Activated CD4-positive, alpha-beta memory T cell treated with anti-CD3 and anti-CD28 coated beads, Interleukin-2, amount 10 ng/mL, durations not matched to agents 7 days and 5 days (primary cell): Measurements from ENCODE around the gene PTGIS. TPM values are rescaled to one million over a fixed set of nuclear protein-coding genes. Genes with fewer than 3 reads are reported as not detected.

Experiments
- CTCF ChIA-PET: fragments of 350-600 bp; sonication (Branson Sonifier 250); formaldehyde crosslinking; loops from one replicate; lab custom pipeline; 2021; ENCODE audit warnings: antibody characterized with exemption, inconsistent platforms; lab: Charles Lee
- POLR2A ChIA-PET: fragments of 350-600 bp; sonication (Branson Sonifier 250); formaldehyde crosslinking; loops from one replicate; lab custom pipeline; 2021; ENCODE audit warnings: antibody characterized with exemption; lab: Charles Lee
- DNase-seq: peaks from one replicate; pipeline ENCODE4 v3.0.0-alpha.2; 2020
- H3K27ac Mint-ChIP-seq: one replicate; pipeline ENCODE4 v1.8.0; 2021; ENCODE audit warnings: mild to moderate bottlenecking, mixed read lengths
- H3K27me3 Mint-ChIP-seq: one replicate; pipeline ENCODE4 v1.8.0; 2021; ENCODE audit warnings: mixed read lengths
- H3K36me3 Mint-ChIP-seq: one replicate; pipeline ENCODE4 v1.8.0; 2021; ENCODE audit warnings: low read depth, mixed read lengths
- H3K4me1 Mint-ChIP-seq: one replicate; pipeline ENCODE4 v1.8.0; 2021; ENCODE audit warnings: mixed read lengths
- H3K4me3 Mint-ChIP-seq: one replicate; pipeline ENCODE4 v1.8.0; 2021; ENCODE audit warnings: mild to moderate bottlenecking, mixed read lengths
- H3K9me3 Mint-ChIP-seq: one replicate; pipeline ENCODE4 v1.8.0; 2021; ENCODE audit warnings: mixed read lengths
- total RNA-seq, 2 experiments: library from RNA; stranded (reverse); gene quantifications; one replicate each; pipeline ENCODE4 v1.2.3, GENCODE V29; 2021

Gene PTGIS
- total RNA-seq, 2 experiments from 2014 or later, result 1.6 to 2.8 TPM

DNA sequence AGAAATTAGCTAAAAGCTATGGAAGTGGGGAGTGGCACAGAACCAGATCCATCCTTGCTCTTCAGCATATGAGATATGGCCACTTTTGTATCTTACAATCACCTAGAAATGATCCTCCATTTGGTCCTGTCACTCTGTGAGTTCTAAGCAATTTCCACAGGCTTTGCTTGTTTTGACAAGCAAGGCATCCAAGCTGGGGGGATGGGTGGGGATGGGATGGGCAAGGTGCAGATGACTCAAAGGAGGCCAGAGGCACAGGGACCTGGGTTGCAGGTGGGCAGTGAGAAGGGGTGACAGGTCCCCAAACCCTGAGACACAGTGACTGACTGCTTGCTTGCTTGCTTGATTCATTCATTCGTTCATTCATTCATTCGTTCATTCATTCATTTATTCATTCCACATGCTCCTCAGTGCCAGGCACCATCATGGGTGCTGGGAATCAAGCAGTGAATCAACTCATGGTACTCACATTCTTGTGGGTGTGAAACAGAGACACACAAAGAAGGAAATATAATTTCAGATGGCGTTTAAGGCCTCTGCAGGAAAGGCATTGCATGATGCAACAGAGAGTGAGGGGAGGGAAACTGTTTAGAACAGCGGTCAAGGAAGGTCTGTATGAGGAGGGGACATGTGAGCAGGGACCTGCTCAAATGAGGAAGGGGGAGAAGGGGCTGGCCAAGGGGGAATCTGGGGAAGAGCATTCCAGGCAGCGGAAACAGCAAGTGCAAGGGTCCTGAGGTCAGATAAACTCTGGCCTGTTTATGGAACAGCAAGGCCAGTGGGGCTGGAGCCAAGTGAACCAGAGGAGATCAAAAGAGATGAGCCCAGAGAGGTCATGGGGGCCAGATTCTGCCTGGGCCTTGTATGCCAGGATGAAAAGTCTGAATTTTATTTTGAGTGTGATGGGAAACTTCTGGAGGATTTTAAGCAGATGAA, 88.9 kb downstream of the PTGIS start:
- CTCF ChIA-PET, result no interaction called here

DNA sequence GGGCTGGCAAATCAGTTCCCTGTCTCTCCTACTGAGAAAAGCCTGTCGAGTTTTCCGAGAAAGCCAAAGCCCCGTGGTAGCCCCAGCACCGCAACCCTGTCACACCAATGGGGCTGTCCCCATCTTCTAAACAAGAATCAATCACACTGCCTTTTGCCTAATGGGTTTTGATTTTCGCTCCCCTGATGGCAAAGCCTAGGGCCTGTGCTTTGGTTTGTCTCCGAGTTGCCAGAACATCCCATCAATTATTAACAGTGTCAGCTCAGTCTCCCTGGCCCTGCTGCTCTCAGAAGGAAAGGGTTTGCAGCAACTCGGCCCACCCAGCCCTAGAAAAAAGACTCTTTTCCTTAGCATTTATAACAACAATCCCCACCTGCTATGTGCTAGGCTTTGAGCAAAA, 89.7 kb downstream of the PTGIS start:
- Mint-ChIP-seq H3K4me1 (no peaks in the 10 kb centered on the region), H3K27ac (no peak overlapping the region), H3K36me3 (no peaks in the 10 kb centered on the region), H3K27me3 (peaks cover 39% of the 10 kb centered on the region), H3K9me3 (no peaks in the 10 kb centered on the region), H3K4me3 (no peak overlapping the region)
- POLR2A ChIA-PET, result no interaction called here
- DNase-seq, result no peak
- CTCF ChIA-PET, result no interaction called here

More for the DNA sequence above, 88.9 kb downstream of the PTGIS start:
- H3K27ac Mint-ChIP-seq, result no peak overlapping the region
- H3K9me3 Mint-ChIP-seq, result no peaks in the 10 kb centered on the region
- H3K4me1 Mint-ChIP-seq, result peaks cover under 1% of the 10 kb centered on the region
- H3K27me3 Mint-ChIP-seq, result peaks cover 38% of the 10 kb centered on the region
- H3K4me3 Mint-ChIP-seq, result no peak overlapping the region
- no peak for DNase-seq
- no peaks in the 10 kb centered on the region for H3K36me3 Mint-ChIP-seq
- POLR2A ChIA-PET, result no interaction called here

DNA sequence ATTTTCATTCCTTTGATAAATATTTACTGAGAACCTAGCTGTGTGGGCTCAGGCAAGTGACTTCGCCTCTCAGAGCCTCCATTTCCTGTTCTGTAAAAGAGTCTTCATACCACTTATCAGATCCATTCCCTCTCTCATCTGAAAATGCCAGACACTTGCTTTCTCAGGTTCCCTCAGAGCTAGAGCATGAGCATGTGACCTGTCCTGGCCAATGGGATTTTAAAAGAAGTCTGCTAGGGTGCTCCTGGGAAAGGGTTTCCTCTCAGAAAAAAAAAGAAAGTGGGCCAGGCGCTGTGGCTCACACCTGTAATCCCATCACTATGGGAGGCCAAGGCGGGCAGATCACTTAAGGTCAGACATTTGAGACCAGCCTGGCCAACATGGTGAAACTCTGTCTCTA, 90.7 kb downstream of the PTGIS start:
- Mint-ChIP-seq H3K27me3 (peaks cover 39% of the 10 kb centered on the region), H3K9me3 (no peaks in the 10 kb centered on the region), H3K36me3 (no peaks in the 10 kb centered on the region), H3K4me1 (no peaks in the 10 kb centered on the region), H3K4me3 (no peak overlapping the region), H3K27ac (no peak overlapping the region)
- ChIA-PET CTCF (interaction anchor here (0.6 kb wide), 1 partner anchor 13 kb away, joined by 3 read pairs; no protein-coding TSS in a partner anchor), POLR2A (no interaction called here)
- no peak for DNase-seq

DNA sequence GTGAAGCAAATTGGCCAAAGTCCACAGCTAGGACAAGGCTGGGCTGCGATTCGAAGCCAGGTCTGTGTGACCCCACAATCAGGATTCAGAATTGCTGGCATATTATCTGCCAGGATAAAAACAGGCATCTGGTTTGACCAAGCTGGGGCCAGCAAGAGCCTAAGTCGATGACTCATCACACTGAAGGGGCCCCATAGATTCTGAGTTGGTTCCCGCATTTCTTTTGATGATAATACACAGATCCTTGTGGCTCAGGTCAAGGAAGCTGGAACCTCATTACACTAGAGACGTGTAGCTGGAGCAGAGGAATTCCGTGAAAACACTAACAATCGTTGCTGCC, 92.0 kb downstream of the PTGIS start:
- ChIA-PET CTCF (interaction anchor here (2.0 kb wide), 1 partner anchor 8 kb away, joined by 8 read pairs; no protein-coding TSS in a partner anchor), POLR2A (no interaction called here)
- H3K9me3 Mint-ChIP-seq, result no peaks in the 10 kb centered on the region
- H3K4me3 Mint-ChIP-seq, result no peak overlapping the region
- no peak overlapping the region for H3K27ac Mint-ChIP-seq
- no peaks in the 10 kb centered on the region for H3K4me1 Mint-ChIP-seq
- H3K27me3 Mint-ChIP-seq, result peaks cover 35% of the 10 kb centered on the region
- no peaks in the 10 kb centered on the region for H3K36me3 Mint-ChIP-seq
- DNase-seq, result no peak

DNA sequence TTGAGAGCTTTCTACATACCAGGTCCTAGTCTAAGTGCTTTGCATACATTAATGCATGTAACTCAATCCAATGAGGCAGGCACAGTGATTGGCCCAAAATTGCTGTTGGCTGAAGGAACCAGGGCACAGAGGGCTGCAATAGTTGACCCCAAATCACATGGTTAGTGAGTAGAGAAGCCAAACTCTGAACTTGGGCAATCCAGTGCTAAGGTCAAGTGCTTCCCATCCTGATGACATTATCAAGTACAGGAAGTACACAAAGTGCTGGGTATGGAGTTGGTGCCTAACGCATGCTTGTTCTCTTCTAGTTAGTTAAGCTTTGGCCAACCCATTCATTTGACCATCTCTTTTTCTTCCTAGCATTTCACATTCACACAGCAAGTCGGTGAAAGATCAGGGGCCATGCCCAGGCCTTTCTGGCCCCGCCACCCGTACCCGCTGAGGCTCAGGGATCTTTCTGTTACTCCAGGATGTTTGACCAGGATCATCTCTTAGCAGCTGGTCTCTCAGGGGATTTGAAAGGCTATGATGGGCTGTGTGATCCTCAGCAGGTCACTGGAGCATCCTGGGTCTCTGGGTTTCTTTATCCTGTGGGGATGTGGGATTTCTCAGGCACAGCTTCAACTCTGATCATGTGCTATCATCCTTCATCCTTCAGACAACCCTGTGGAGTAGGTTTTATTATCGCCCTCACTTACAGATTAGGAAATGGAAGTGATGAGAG, 92.5 kb downstream of the PTGIS start:
- POLR2A ChIA-PET, result no interaction called here
- Mint-ChIP-seq H3K27me3 (peaks cover 35% of the 10 kb centered on the region), H3K4me3 (no peak overlapping the region), H3K4me1 (no peaks in the 10 kb centered on the region), H3K27ac (no peak overlapping the region), H3K36me3 (no peaks in the 10 kb centered on the region), H3K9me3 (no peaks in the 10 kb centered on the region)
- CTCF ChIA-PET, result interaction anchor here (2.0 kb wide), 1 partner anchor 9 kb away, joined by 8 read pairs; no protein-coding TSS in a partner anchor
- no peak for DNase-seq

DNA sequence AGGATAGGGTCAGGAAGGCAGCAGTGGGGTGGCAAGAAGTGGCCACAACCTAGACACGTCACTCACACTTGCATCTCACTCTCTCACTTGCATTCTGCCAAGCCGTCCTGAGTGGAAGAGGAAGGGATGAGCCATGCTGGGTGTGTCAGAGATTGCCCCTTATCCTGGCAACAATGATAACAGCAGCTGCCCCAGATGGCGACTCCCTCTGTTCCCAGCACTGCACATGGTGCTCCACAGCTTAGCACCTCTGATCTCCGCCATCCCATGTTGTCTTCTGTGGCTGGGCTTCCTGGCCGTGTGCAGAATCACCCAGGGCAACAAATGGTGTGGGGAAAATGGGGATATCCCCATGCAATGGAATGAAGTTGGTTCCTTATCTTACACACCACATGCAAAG, 96.5 kb downstream of the PTGIS start:
- H3K4me1 Mint-ChIP-seq, result no peaks in the 10 kb centered on the region
- no peaks in the 10 kb centered on the region for H3K36me3 Mint-ChIP-seq
- no peaks in the 10 kb centered on the region for H3K9me3 Mint-ChIP-seq
- H3K27ac Mint-ChIP-seq, result no peak overlapping the region
- DNase-seq, result no peak
- peaks cover 48% of the 10 kb centered on the region for H3K27me3 Mint-ChIP-seq
- ChIA-PET CTCF (interaction anchor here (1.3 kb wide), 2 partner anchors 13 kb away, joined by 5 to 6 read pairs; no protein-coding TSS in a partner anchor), POLR2A (no interaction called here)
- no peak overlapping the region for H3K4me3 Mint-ChIP-seq

DNA sequence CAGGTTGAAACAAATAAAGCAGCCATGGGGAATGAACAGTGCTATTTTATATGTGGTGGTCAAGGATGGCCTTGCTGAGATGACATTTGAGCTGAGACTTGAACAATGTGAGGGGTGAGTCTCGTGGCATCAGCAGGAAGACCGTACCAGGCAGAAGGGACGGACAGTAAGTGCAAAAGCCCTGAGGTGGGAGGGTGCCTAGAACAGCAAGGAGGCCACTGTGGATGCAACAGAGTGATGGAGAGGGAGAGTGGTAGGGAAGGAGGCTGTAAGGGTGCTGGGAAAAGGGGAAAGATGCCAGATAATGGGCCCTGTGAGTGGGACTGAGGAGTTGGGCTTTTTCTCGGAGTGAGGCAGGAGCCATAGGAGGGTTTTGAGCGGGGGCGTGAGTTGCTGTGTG, 97.0 kb downstream of the PTGIS start:
- H3K27ac Mint-ChIP-seq, result no peak overlapping the region
- H3K4me1 Mint-ChIP-seq, result no peaks in the 10 kb centered on the region
- H3K27me3 Mint-ChIP-seq, result peaks cover 48% of the 10 kb centered on the region
- no peaks in the 10 kb centered on the region for H3K36me3 Mint-ChIP-seq
- POLR2A ChIA-PET, result no interaction called here
- CTCF ChIA-PET, result interaction anchor here (1.3 kb wide), 1 partner anchor 14 kb away, joined by 5 read pairs; no protein-coding TSS in a partner anchor
- H3K4me3 Mint-ChIP-seq, result no peak overlapping the region
- no peaks in the 10 kb centered on the region for H3K9me3 Mint-ChIP-seq
- no peak for DNase-seq

DNA sequence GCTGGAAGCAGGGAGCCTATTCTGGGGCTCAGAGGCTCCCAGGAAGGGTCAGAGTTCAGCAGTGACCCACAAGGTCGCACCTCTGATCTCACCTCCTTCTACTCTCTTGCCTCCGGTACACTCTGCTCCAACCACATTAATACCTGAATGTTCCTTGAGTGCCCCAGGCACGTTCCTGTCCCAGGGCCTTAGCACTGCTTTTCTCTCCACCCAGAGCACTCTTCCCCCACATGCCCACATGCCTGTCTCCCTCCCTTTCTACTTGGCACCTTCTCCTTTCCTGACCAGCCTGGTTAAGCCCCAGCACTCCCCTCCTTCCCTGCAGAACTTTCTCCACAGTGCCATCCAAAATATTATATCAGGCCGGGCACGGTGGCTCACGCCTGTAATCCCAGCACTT, 98.9 kb downstream of the PTGIS start:
- peaks cover 38% of the 10 kb centered on the region for H3K27me3 Mint-ChIP-seq
- ChIA-PET CTCF (no interaction called here), POLR2A (no interaction called here)
- H3K27ac Mint-ChIP-seq, result no peak overlapping the region
- H3K36me3 Mint-ChIP-seq, result no peaks in the 10 kb centered on the region
- H3K4me3 Mint-ChIP-seq, result no peak overlapping the region
- H3K4me1 Mint-ChIP-seq, result no peaks in the 10 kb centered on the region
- no peaks in the 10 kb centered on the region for H3K9me3 Mint-ChIP-seq
- DNase-seq, result no peak

DNA sequence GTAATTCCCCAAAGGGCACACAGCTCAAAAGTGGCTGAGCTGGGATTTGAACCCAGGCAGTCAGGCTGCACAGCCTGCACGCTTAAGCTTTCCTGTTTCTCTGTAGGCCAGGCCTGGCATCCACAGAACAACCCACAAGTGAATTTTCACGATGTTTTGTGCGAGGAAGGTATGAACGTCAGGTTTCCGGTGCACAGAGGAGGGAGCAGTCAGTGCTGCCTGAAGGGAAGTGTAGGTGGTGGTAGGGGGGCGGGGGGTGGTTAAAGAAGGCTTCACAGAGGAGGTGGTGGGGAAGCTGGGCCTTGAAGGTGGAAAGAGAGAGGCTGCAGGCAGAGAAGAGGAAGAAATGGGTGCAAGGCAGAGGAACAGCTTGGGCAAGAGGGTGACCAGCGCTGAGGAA, 99.5 kb downstream of the PTGIS start:
- CTCF ChIA-PET, result no interaction called here
- Mint-ChIP-seq H3K36me3 (no peaks in the 10 kb centered on the region), H3K27me3 (peaks cover 37% of the 10 kb centered on the region), H3K4me1 (no peaks in the 10 kb centered on the region), H3K27ac (no peak overlapping the region), H3K9me3 (no peaks in the 10 kb centered on the region), H3K4me3 (no peak overlapping the region)
- DNase-seq, result no peak
- POLR2A ChIA-PET, result no interaction called here

DNA sequence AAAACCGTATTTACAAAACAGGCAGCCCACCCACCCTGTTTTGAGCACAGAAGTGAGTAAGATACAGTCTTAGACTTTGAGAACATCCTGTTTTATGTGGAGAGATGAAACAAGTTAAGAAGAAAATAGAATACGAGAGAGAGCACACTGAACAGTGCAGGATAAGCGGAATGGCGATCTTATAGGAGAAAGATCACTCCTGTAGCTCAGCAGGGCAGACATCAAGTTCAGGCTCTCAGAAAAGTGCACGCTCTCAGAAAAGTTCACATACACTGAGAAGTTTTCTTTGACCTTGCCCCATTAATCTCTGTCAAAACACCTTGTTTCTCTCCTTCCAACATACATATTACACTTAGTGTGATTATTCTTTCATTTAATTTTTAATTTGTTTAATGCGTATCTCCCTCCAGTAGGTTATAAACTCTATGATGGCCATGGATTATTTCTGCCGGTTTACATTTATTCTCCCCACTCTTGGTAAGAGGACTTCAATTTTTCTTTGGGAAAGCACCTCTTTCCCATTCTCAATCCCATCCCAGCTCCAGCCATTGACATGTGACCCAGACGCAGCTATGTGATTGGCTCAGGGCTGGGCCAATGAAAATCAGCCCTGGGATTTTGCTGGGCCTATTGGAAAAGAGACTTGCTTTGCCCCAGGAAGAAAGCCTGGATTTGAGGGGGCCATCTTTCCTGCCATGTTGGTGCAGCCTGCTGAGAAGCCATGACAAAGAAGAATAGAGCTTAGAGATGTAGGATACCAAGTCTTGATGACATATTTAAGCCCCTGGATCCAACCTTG, 101.6 kb downstream of the PTGIS start:
- ChIA-PET POLR2A (no interaction called here), CTCF (interaction anchor here (0.6 kb wide), 1 partner anchor 513 kb away, joined by 3 read pairs; no protein-coding TSS in a partner anchor)
- H3K9me3 Mint-ChIP-seq, result no peaks in the 10 kb centered on the region
- no peak overlapping the region for H3K4me3 Mint-ChIP-seq
- H3K36me3 Mint-ChIP-seq, result no peaks in the 10 kb centered on the region
- peaks cover 42% of the 10 kb centered on the region for H3K27me3 Mint-ChIP-seq
- DNase-seq, result no peak
- no peak overlapping the region for H3K27ac Mint-ChIP-seq
- H3K4me1 Mint-ChIP-seq, result no peaks in the 10 kb centered on the region

DNA sequence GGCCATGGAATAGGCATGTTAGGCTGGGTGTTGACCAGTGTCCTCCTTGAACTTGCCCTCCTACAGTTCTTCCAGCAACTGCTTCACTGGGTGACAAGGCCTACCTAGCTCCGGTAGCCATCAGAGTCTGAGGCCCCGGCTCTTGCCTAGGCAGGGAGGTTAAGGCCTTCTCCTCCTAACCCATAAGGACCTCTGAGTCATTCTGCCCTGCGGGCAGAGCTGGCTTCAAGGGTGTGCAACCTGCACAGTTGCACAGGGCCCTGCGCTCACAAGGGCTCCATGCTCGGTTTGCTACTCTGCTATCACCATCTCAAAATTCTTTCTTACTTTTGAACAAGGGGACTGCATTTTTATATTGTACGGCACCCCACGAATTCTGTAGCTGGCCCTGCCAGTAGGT, 103.4 kb downstream of the PTGIS start:
- ChIA-PET CTCF (no interaction called here), POLR2A (no interaction called here)
- Mint-ChIP-seq H3K9me3 (no peaks in the 10 kb centered on the region), H3K4me3 (no peak overlapping the region), H3K36me3 (no peaks in the 10 kb centered on the region), H3K27me3 (peaks cover 32% of the 10 kb centered on the region), H3K27ac (no peak overlapping the region), H3K4me1 (no peaks in the 10 kb centered on the region)
- DNase-seq, result no peak

DNA sequence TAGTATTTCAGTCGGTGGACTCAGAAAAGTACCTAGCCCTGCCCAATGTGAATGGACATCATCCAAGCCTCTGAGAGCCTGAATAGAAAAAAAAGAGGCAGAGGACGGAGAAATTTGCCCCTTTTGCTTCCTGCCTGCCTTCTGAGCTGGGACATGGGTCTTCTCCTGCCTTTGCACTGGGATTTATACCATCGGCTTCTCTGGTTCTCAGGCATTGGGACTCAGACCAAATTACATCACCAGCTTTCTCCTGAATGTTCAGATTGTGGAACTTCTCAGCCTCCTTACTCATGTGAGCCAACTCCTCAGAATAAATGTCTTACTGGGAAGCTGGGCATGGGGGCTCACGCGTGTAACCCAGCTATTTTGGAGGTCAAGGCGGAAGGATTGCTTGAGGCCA, 105.3 kb downstream of the PTGIS start:
- H3K27ac Mint-ChIP-seq, result no peak overlapping the region
- H3K4me3 Mint-ChIP-seq, result no peak overlapping the region
- ChIA-PET POLR2A (interaction anchor here (0.7 kb wide), 1 partner anchor 18 kb away, joined by 3 read pairs; no protein-coding TSS in a partner anchor), CTCF (no interaction called here)
- H3K4me1 Mint-ChIP-seq, result no peaks in the 10 kb centered on the region
- no peak for DNase-seq
- H3K9me3 Mint-ChIP-seq, result no peaks in the 10 kb centered on the region
- H3K36me3 Mint-ChIP-seq, result no peaks in the 10 kb centered on the region
- peaks cover 35% of the 10 kb centered on the region for H3K27me3 Mint-ChIP-seq
